Left ventricle myocardium inferior (tissue), 1 donor: ENCODE results near the gene LY6G5B. TPM values are rescaled to one million over a fixed set of nuclear protein-coding genes. Genes with fewer than 3 reads are reported as not detected.

Experiments
- DNase-seq: peaks from one replicate; pipeline ENCODE4 v3.0.0-alpha.2; 2020
- H3K27ac ChIP-seq: fragments of 200-600 bp; replicated peaks from 2 replicates; pipeline ENCODE4 v1.8.0; 2021
- H3K27me3 ChIP-seq: fragments of 200-600 bp; 2 replicates; pipeline ENCODE4 v1.8.0; 2021; ENCODE audit warnings: low read depth
- H3K36me3 ChIP-seq: fragments of 200-600 bp; 2 replicates; pipeline ENCODE4 v1.8.0; 2021
- H3K4me1 ChIP-seq: fragments of 200-600 bp; 2 replicates; pipeline ENCODE4 v1.8.0; 2021
- H3K4me3 ChIP-seq: fragments of 200-600 bp; 2 replicates; pipeline ENCODE4 v1.8.0; 2021; ENCODE audit warnings: mild to moderate bottlenecking, moderate library complexity
- H3K9me3 ChIP-seq: fragments of 200-600 bp; replicated peaks from 2 replicates; pipeline ENCODE4 v1.8.0; 2021
- CTCF ChIP-seq: fragments of 200-600 bp; IDR thresholded peaks from 2 replicates; pipeline ENCODE4 v1.8.0; 2021; ENCODE audit warnings: antibody characterized with exemption, mild to moderate bottlenecking, borderline replicate concordance
- intact Hi-C: fragments of 100-400 bp; cut with micrococcal nuclease; formaldehyde crosslinking; loops from one replicate; pipeline ENCODE4 v1.11.0; 2022
- microRNA-seq: library from miRNA; unstranded; fragments of <30 nt; microRNA quantifications from one replicate; pipeline ENCODE4 v1.2.0, GENCODE V29; 2020
- total RNA-seq: library from RNA; stranded (reverse); fragmentation: NEBNext Ultra II Directional; extraction: Animal tissue kit (Norgen Biotek cat#: 25700); gene quantifications from one replicate; pipeline ENCODE4 v1.2.1, GENCODE V29; 2021
- donor health status: DM: no; HTN: yes; CAD: no; lungs with severe emphysema.

The LY6G5B gene
- total RNA-seq, 1 donor from 2014 or later, result 4.4 TPM

GRCh38 chr6:31718265-31718664 is 48.5 kb downstream of the LY6G5B start:
- H3K27ac ChIP-seq, result no peak overlapping the region
- H3K9me3 ChIP-seq, result no peaks in the 10 kb centered on the region
- intact Hi-C loops, result no loop called here
- no peaks in the 10 kb centered on the region for H3K27me3 ChIP-seq
- TF ChIP-seq CTCF, result no peak
- no peaks in the 10 kb centered on the region for H3K4me1 ChIP-seq
- no peaks in the 10 kb centered on the region for H3K36me3 ChIP-seq
- no peak overlapping the region for H3K4me3 ChIP-seq
- DNase-seq, result no peak

- H3K36me3 ChIP-seq, result no peaks in the 10 kb centered on the region
- intact Hi-C loops, result no loop called here
- TF ChIP-seq CTCF, result no peak
- no peak overlapping the region for H3K27ac ChIP-seq
- no peaks in the 10 kb centered on the region for H3K27me3 ChIP-seq
- H3K4me1 ChIP-seq, result no peaks in the 10 kb centered on the region
- no peak for DNase-seq
- H3K9me3 ChIP-seq, result no peaks in the 10 kb centered on the region
- H3K4me3 ChIP-seq, result no peak overlapping the region
Observed at GRCh38 chr6:31719001-31719400, 49.2 kb downstream of the LY6G5B start.

GRCh38 chr6:31720196-31720770 is 50.5 kb downstream of the LY6G5B start:
- intact Hi-C loops, result no loop called here
- Histone ChIP-seq H3K27me3 (no peaks in the 10 kb centered on the region), H3K27ac (no peak overlapping the region), H3K4me1 (no peaks in the 10 kb centered on the region), H3K36me3 (no peaks in the 10 kb centered on the region), H3K9me3 (no peaks in the 10 kb centered on the region), H3K4me3 (no peak overlapping the region)
- no peak for TF ChIP-seq CTCF
- DNase-seq, result no peak

- no peak for DNase-seq
- intact Hi-C loops, result no loop called here
- Histone ChIP-seq H3K36me3 (peaks cover 10% of the 10 kb centered on the region), H3K9me3 (no peaks in the 10 kb centered on the region), H3K4me1 (no peaks in the 10 kb centered on the region), H3K27me3 (no peaks in the 10 kb centered on the region), H3K27ac (no peak within 1 kb of the TSS), H3K4me3 (no peak within 1 kb of the TSS)
- TF ChIP-seq CTCF, result no peak
Observed at GRCh38 chr6:31721351-31722020, 51.7 kb downstream of the LY6G5B start, which contains the start of gene LY6G6C. TSS of gene LY6G6C (minus strand) at chr6:31721746. CDS start at chr6:31721679, 67 bp downstream.

- H3K9me3 ChIP-seq, result no peaks in the 10 kb centered on the region
- no peak overlapping the region for H3K4me3 ChIP-seq
- peaks cover 15% of the 10 kb centered on the region for H3K36me3 ChIP-seq
- DNase-seq, result no peak
- intact Hi-C loops, result no loop called here
- H3K27ac ChIP-seq, result no peak overlapping the region
- no peaks in the 10 kb centered on the region for H3K4me1 ChIP-seq
- TF ChIP-seq CTCF, result no peak
- no peaks in the 10 kb centered on the region for H3K27me3 ChIP-seq
Observed at GRCh38 chr6:31722173-31722572, 52.4 kb downstream of the LY6G5B start.

Small RNA genes lying within 50 kb of the gene (microRNA-seq; reads per million reads assigned to microRNA genes)
- gene MIR4646 (1.2 reads per million), gene MIR6832 (not detected)

Other genes starting within 250 kb of the LY6G5B start
- 1.1 TPM for gene MICB, start 171.8 kb upstream of the LY6G5B start, total RNA-seq
- not detected for gene MCCD1, start 141.0 kb upstream of the LY6G5B start, total RNA-seq
- 179 TPM for gene DDX39B, start 128.0 kb upstream of the LY6G5B start, total RNA-seq
- 1.6 TPM for gene ATP6V1G2, start 123.4 kb upstream of the LY6G5B start, total RNA-seq
- 11.5 TPM for gene NFKBIL1, start 122.4 kb upstream of the LY6G5B start, total RNA-seq
- not detected for gene LTA, start 97.7 kb upstream of the LY6G5B start, total RNA-seq
- gene TNF, start 94.4 kb upstream of the LY6G5B start, total RNA-seq, result 0.47 TPM
- gene LTB, start 87.6 kb upstream of the LY6G5B start, total RNA-seq, result 0.25 TPM
- gene LST1, start 83.7 kb upstream of the LY6G5B start, total RNA-seq, result 6.5 TPM
- gene NCR3, start 77.0 kb upstream of the LY6G5B start, total RNA-seq, result not detected
- gene AIF1, start 54.7 kb upstream of the LY6G5B start, total RNA-seq, result 15.2 TPM
- 82.4 TPM for gene PRRC2A, start 49.3 kb upstream of the LY6G5B start, total RNA-seq
- 260 TPM for gene BAG6, start 17.3 kb upstream of the LY6G5B start, total RNA-seq
- gene APOM, start 14.1 kb upstream of the LY6G5B start, total RNA-seq, result 2.4 TPM
- gene C6orf47, start 9.2 kb upstream of the LY6G5B start, total RNA-seq, result 16.9 TPM
- gene GPANK1, start 5.0 kb upstream of the LY6G5B start, total RNA-seq, result 19.2 TPM
- gene CSNK2B, start 3.9 kb upstream of the LY6G5B start, total RNA-seq, result 105 TPM
- gene LY6G5C, start 11.1 kb downstream of the LY6G5B start, total RNA-seq, result 1.5 TPM
- 29.6 TPM for gene ABHD16A, start 33.3 kb downstream of the LY6G5B start, total RNA-seq
- gene LY6G6F, start 36.9 kb downstream of the LY6G5B start, total RNA-seq, result not detected
- gene LY6G6D, start 45.4 kb downstream of the LY6G5B start, total RNA-seq, result not detected
- gene LY6G6C, start 51.8 kb downstream of the LY6G5B start, total RNA-seq, result not detected
- 0.19 TPM for gene MPIG6B, start 53.4 kb downstream of the LY6G5B start, total RNA-seq
- 36.1 TPM for gene DDAH2, start 59.3 kb downstream of the LY6G5B start, total RNA-seq
- 78.0 TPM for gene CLIC1, start 66.6 kb downstream of the LY6G5B start, total RNA-seq
- gene MSH5, start 70.0 kb downstream of the LY6G5B start, total RNA-seq, result 1.3 TPM
- gene SAPCD1, start 92.7 kb downstream of the LY6G5B start, total RNA-seq, result not detected
- 14.7 TPM for gene VWA7, start 107.4 kb downstream of the LY6G5B start, total RNA-seq
- 20.0 TPM for gene VARS1, start 125.8 kb downstream of the LY6G5B start, total RNA-seq
- 19.4 TPM for gene LSM2, start 137.0 kb downstream of the LY6G5B start, total RNA-seq
- 2.2 TPM for gene HSPA1L, start 145.3 kb downstream of the LY6G5B start, total RNA-seq
- gene HSPA1A, start 145.6 kb downstream of the LY6G5B start, total RNA-seq, result 271 TPM
- 184 TPM for gene HSPA1B, start 157.8 kb downstream of the LY6G5B start, total RNA-seq
- 26.0 TPM for gene NEU1, start 192.8 kb downstream of the LY6G5B start, total RNA-seq
- gene SLC44A4, start 209.0 kb downstream of the LY6G5B start, total RNA-seq, result 0.08 TPM
- gene EHMT2, start 227.7 kb downstream of the LY6G5B start, total RNA-seq, result 15.6 TPM
- gene ZBTB12, start 232.1 kb downstream of the LY6G5B start, total RNA-seq, result 3.5 TPM